Astrocyte (in vitro differentiated cells and primary cell): ENCODE data around the gene IRAK1. TPM values are rescaled to one million over a fixed set of nuclear protein-coding genes. Genes with fewer than 3 reads are reported as not detected.

Experiments
- DNase-seq: peaks from one replicate; pipeline ENCODE4 v3.0.0-alpha.2; 2010; ENCODE audit warnings: low read depth
- FAIRE-seq: peaks from 2 replicates; lab custom pipeline; 2011; peaks lifted over from hg19 to GRCh38; lab: Jason Lieb, UNC
- H2AFZ ChIP-seq: 2 replicates; pipeline ENCODE4 v1.6.0; 2012; ENCODE audit warnings: low read depth, low read length, inconsistent platforms
- H3K27ac ChIP-seq: 2 replicates; pipeline ENCODE4 v1.5.1; 2011; ENCODE audit warnings: low read depth, low read length, inconsistent platforms
- H3K27me3 ChIP-seq: 2 replicates; pipeline ENCODE4 v1.6.0; 2011; ENCODE audit warnings: low read length, inconsistent platforms; ENCODE audit not compliant: insufficient read depth
- H3K36me3 ChIP-seq: 2 replicates; pipeline ENCODE4 v1.5.1; 2011; ENCODE audit warnings: low read length, inconsistent platforms; ENCODE audit not compliant: insufficient read depth
- H3K4me1 ChIP-seq: 2 replicates; pipeline ENCODE4 v1.5.1; 2011; ENCODE audit warnings: low read length, inconsistent platforms; ENCODE audit not compliant: insufficient read depth
- H3K4me2 ChIP-seq: 2 replicates; pipeline ENCODE4 v1.6.0; 2012; ENCODE audit warnings: low read length, inconsistent platforms
- H3K4me3 ChIP-seq: 2 replicates; pipeline ENCODE4 v1.5.1; 2011; ENCODE audit warnings: low read depth, mild to moderate bottlenecking, low read length, inconsistent platforms; ENCODE audit not compliant: insufficient read depth
- H3K79me2 ChIP-seq: 2 replicates; pipeline ENCODE4 v1.6.0; 2012; ENCODE audit warnings: mild to moderate bottlenecking, low read length, inconsistent platforms; ENCODE audit not compliant: insufficient read depth
- H3K9ac ChIP-seq: 2 replicates; pipeline ENCODE4 v1.6.0; 2012; ENCODE audit warnings: mild to moderate bottlenecking, low read length, inconsistent platforms
- H3K9me3 ChIP-seq: 2 replicates; pipeline ENCODE4 v1.5.1; 2012; ENCODE audit warnings: low read depth, mild to moderate bottlenecking, low read length, inconsistent platforms; ENCODE audit not compliant: insufficient read depth
- H4K20me1 ChIP-seq: 2 replicates; pipeline ENCODE4 v1.6.0; 2012; ENCODE audit warnings: low read length, inconsistent platforms; ENCODE audit not compliant: insufficient read depth
- H3K27ac Mint-ChIP-seq: one replicate; pipeline ENCODE4 v1.8.0; 2021; ENCODE audit warnings: mild to moderate bottlenecking, mixed read lengths; ENCODE audit not compliant: unreplicated experiment
- H3K27me3 Mint-ChIP-seq: one replicate; pipeline ENCODE4 v1.8.0; 2021; ENCODE audit warnings: low read depth, mixed read lengths; ENCODE audit not compliant: unreplicated experiment
- H3K36me3 Mint-ChIP-seq: one replicate; pipeline ENCODE4 v1.8.0; 2021; ENCODE audit warnings: low read depth, mixed read lengths; ENCODE audit not compliant: unreplicated experiment
- H3K4me1 Mint-ChIP-seq: one replicate; pipeline ENCODE4 v1.8.0; 2021; ENCODE audit warnings: low read depth, mixed read lengths; ENCODE audit not compliant: unreplicated experiment
- H3K4me3 Mint-ChIP-seq: one replicate; pipeline ENCODE4 v1.8.0; 2021; ENCODE audit warnings: mild to moderate bottlenecking, moderate library complexity, mixed read lengths; ENCODE audit not compliant: unreplicated experiment
- H3K9me3 Mint-ChIP-seq: one replicate; pipeline ENCODE4 v1.8.0; 2021; ENCODE audit warnings: mild to moderate bottlenecking, mixed read lengths; ENCODE audit not compliant: unreplicated experiment
- CTCF ChIP-seq: IDR thresholded peaks from 2 replicates; pipeline ENCODE4 v1.5.1; 2011; ENCODE audit warnings: low read depth, mild to moderate bottlenecking, inconsistent platforms, low read length, moderate library complexity; ENCODE audit not compliant: insufficient read depth
- EZH2 ChIP-seq: IDR thresholded peaks from 2 replicates; pipeline ENCODE4 v1.6.1; 2012; ENCODE audit warnings: mild to moderate bottlenecking, low read length, inconsistent platforms; ENCODE audit not compliant: insufficient read depth
- total RNA-seq: library from RNA; stranded (reverse); gene quantifications from 2 replicates; pipeline ENCODE4 v1.2.1, GENCODE V29; 2021

The IRAK1 gene
- total RNA-seq, 1 donor from 2014 or later = 69.6 TPM

- peaks cover 43% of the 10 kb centered on the region for H3K4me1 ChIP-seq
- DNase-seq (peak; percentile 69), FAIRE-seq (peak; percentile 90)
- H3K27me3 ChIP-seq = no peaks in the 10 kb centered on the region
- no peak overlapping the region for H2AFZ ChIP-seq
- TF ChIP-seq EZH2 (no peak), CTCF (no peak)
- Mint-ChIP-seq H3K9me3 (no peaks in the 10 kb centered on the region), H3K4me3 (no peak overlapping the region), H3K4me1 (peaks cover 42% of the 10 kb centered on the region), H3K27ac (no peak overlapping the region), H3K36me3 (peaks cover 6% of the 10 kb centered on the region), H3K27me3 (no peaks in the 10 kb centered on the region)
- H3K36me3 ChIP-seq = no peaks in the 10 kb centered on the region
- H3K4me3 ChIP-seq = no peak overlapping the region
- peak overlapping the region; percentile 37 for H3K27ac ChIP-seq
- H3K9me3 ChIP-seq = no peaks in the 10 kb centered on the region
- H3K79me2 ChIP-seq = peaks cover 41% of the 10 kb centered on the region
- H3K9ac ChIP-seq = no peak overlapping the region
- H3K4me2 ChIP-seq = peak overlapping the region; percentile 13
- H4K20me1 ChIP-seq = peaks cover 27% of the 10 kb centered on the region
Measured at GRCh38 chrX:154043003-154043763, 23.5 kb upstream of the IRAK1 start.

GRCh38 chrX:154040863-154041262 is 21.2 kb upstream of the IRAK1 start:
- Histone ChIP-seq H2AFZ (no peak overlapping the region), H3K27me3 (no peaks in the 10 kb centered on the region), H3K4me1 (peaks cover 26% of the 10 kb centered on the region), H3K79me2 (peaks cover 43% of the 10 kb centered on the region), H3K4me3 (no peak overlapping the region), H3K36me3 (no peaks in the 10 kb centered on the region), H3K9ac (peak overlapping the region; percentile 43), H4K20me1 (peaks cover 21% of the 10 kb centered on the region), H3K4me2 (no peak overlapping the region), H3K27ac (peak overlapping the region; percentile 66), H3K9me3 (no peaks in the 10 kb centered on the region)
- H3K4me3 Mint-ChIP-seq = no peak overlapping the region
- no peaks in the 10 kb centered on the region for H3K9me3 Mint-ChIP-seq
- H3K27me3 Mint-ChIP-seq = no peaks in the 10 kb centered on the region
- FAIRE-seq (no peak), DNase-seq (no peak)
- peaks cover 1% of the 10 kb centered on the region for H3K36me3 Mint-ChIP-seq
- peak overlapping the region; percentile 92 for H3K27ac Mint-ChIP-seq
- TF ChIP-seq CTCF = no peak
- H3K4me1 Mint-ChIP-seq = peaks cover 30% of the 10 kb centered on the region

- Mint-ChIP-seq H3K36me3 (peaks cover 1% of the 10 kb centered on the region), H3K4me3 (no peak overlapping the region), H3K27me3 (no peaks in the 10 kb centered on the region), H3K27ac (peak overlapping the region; percentile 92), H3K4me1 (peaks cover 29% of the 10 kb centered on the region), H3K9me3 (no peaks in the 10 kb centered on the region)
- Histone ChIP-seq H3K27ac (peak overlapping the region; percentile 66), H3K9ac (peak overlapping the region; percentile 63), H3K4me3 (no peak overlapping the region), H3K36me3 (no peaks in the 10 kb centered on the region), H2AFZ (no peak overlapping the region), H3K79me2 (peaks cover 44% of the 10 kb centered on the region), H3K27me3 (no peaks in the 10 kb centered on the region), H3K4me1 (peaks cover 23% of the 10 kb centered on the region), H3K4me2 (peak overlapping the region; percentile 19), H3K9me3 (no peaks in the 10 kb centered on the region), H4K20me1 (peaks cover 21% of the 10 kb centered on the region)
- peak; percentile 81 for DNase-seq
- TF ChIP-seq CTCF = no peak
- peak; percentile 100 for FAIRE-seq
Measured at GRCh38 chrX:154040307-154040756, 20.6 kb upstream of the IRAK1 start.
